Measurements from ENCODE around the gene FAM120A.
A peak's percentile ranks its signal among the peaks of the same experiment; 100 is the strongest.

FAM120A gene

DNA sequence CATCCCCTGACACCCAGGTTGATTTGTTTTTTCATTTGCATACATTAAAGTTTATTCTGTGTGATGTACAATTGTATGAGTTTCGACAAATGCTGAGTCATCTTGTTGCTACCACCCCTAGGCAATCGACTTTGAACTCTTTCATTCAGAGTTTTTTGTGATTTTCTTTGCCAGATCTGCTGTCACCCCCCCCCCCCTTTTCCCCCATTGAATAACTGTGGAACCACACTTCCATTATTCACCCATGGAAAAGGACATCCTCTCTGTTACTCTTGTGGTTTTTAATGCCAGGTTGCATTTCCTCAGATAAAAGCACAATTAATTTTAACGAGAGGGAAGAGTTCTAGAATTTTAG is 15.6 kb downstream of the FAM120A start:
- no peak overlapping the region for H3K4me3 ChIP-seq (ENCODE audit: low read depth, low read length)
- no peak overlapping the region for H3K9ac ChIP-seq
- H3K4me1 ChIP-seq, result no peaks in the 10 kb centered on the region
- no peaks in the 10 kb centered on the region for H3K9me3 ChIP-seq (ENCODE audit: control insufficient read depth, low read length)
- no peak overlapping the region for H3K4me2 ChIP-seq (ENCODE audit: low read length)
- H3K36me3 ChIP-seq (ENCODE audit: control insufficient read depth, insufficient read depth, low read length), result no peaks in the 10 kb centered on the region
- no peak overlapping the region for H3K27ac ChIP-seq
- H3K27me3 ChIP-seq (ENCODE audit: control insufficient read depth, insufficient read depth, low read length), result no peaks in the 10 kb centered on the region
- H3K79me2 ChIP-seq, result peaks cover 37% of the 10 kb centered on the region
- TF ChIP-seq, protein P1, sequence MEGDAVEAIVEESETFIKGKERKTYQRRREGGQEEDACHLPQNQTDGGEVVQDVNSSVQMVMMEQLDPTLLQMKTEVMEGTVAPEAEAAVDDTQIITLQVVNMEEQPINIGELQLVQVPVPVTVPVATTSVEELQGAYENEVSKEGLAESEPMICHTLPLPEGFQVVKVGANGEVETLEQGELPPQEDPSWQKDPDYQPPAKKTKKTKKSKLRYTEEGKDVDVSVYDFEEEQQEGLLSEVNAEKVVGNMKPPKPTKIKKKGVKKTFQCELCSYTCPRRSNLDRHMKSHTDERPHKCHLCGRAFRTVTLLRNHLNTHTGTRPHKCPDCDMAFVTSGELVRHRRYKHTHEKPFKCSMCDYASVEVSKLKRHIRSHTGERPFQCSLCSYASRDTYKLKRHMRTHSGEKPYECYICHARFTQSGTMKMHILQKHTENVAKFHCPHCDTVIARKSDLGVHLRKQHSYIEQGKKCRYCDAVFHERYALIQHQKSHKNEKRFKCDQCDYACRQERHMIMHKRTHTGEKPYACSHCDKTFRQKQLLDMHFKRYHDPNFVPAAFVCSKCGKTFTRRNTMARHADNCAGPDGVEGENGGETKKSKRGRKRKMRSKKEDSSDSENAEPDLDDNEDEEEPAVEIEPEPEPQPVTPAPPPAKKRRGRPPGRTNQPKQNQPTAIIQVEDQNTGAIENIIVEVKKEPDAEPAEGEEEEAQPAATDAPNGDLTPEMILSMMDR (IDR thresholded peaks at IDR 0.05), result no peak
- H2AFZ ChIP-seq, result no peak overlapping the region

DNA sequence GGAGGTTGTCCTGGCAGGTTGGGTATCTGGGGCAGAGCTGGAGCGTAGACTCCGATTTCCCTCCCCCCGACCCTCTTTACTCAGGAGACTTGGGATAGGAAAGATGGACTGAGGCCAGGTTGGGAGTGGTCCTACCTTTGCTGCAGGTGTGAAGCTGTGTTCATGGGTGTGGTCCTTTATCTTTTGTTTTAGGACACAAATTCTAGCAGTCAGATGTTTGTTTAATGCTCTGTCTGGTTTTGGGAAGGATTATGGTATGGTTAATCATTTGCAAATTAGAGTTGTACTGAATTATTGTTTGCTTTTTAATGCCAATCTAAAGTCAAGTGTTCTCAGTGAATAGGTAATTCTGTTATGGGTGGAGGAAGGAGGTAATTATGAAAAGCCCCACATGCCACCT is 16.0 kb downstream of the FAM120A start:
- Histone ChIP-seq H3K4me2 (ENCODE audit: low read length) (no peak overlapping the region), H3K27me3 (ENCODE audit: control insufficient read depth, insufficient read depth, low read length) (no peaks in the 10 kb centered on the region), H3K79me2 (peaks cover 38% of the 10 kb centered on the region), H3K9ac (no peak overlapping the region), H3K4me3 (ENCODE audit: low read depth, low read length) (no peak overlapping the region), H2AFZ (no peak overlapping the region), H3K9me3 (ENCODE audit: control insufficient read depth, low read length) (no peaks in the 10 kb centered on the region), H3K4me1 (no peaks in the 10 kb centered on the region), H3K36me3 (ENCODE audit: control insufficient read depth, insufficient read depth, low read length) (no peaks in the 10 kb centered on the region), H3K27ac (no peak overlapping the region)
- TF ChIP-seq, protein P1 (IDR thresholded peaks at IDR 0.05), result no peak

DNA sequence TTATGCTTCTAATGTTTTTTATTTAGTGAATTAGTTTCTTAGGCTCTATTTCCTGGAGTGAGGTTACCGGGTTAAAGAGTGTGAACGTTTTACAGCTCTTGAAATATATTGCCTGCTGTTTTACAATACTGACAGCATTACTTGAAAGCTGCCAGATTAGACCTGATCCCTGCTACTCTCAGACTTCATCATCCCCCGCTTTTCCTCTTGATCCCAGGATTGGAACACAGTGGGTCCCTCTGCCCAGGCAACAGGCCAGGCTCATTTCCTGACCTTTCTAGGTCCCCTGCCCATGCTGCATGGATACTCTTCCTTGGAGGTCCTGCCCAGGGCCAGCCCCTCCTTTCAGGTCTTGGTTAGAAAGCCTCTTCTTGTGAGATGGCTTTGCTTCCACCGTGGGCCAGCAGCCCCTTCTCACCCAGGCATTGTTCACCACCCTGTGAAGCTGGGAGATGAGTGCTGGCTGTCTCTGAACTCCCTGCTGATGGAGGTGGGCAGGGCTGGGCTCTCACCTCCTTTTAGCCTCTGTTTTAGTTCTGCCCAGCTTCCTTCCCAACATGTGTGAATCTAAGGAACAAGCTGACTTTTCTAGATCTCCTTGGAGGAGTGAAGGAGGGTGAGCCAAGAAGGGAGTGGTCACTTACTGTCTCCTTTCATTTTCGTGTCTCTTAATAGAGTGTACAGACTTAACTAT is 17.4 kb downstream of the FAM120A start:
- H2AFZ ChIP-seq, result no peak overlapping the region
- no peak overlapping the region for H3K4me3 ChIP-seq (ENCODE audit: low read depth, low read length)
- H3K27ac ChIP-seq, result no peak overlapping the region
- no peaks in the 10 kb centered on the region for H3K9me3 ChIP-seq (ENCODE audit: control insufficient read depth, low read length)
- no peak overlapping the region for H3K9ac ChIP-seq
- TF ChIP-seq, protein P1 (IDR thresholded peaks at IDR 0.05), result no peak
- no peaks in the 10 kb centered on the region for H3K27me3 ChIP-seq (ENCODE audit: control insufficient read depth, insufficient read depth, low read length)
- peaks cover 33% of the 10 kb centered on the region for H3K79me2 ChIP-seq
- H3K4me2 ChIP-seq (ENCODE audit: low read length), result peak overlapping the region; percentile 35
- H3K4me1 ChIP-seq, result no peaks in the 10 kb centered on the region
- H3K36me3 ChIP-seq (ENCODE audit: control insufficient read depth, insufficient read depth, low read length), result no peaks in the 10 kb centered on the region

DNA sequence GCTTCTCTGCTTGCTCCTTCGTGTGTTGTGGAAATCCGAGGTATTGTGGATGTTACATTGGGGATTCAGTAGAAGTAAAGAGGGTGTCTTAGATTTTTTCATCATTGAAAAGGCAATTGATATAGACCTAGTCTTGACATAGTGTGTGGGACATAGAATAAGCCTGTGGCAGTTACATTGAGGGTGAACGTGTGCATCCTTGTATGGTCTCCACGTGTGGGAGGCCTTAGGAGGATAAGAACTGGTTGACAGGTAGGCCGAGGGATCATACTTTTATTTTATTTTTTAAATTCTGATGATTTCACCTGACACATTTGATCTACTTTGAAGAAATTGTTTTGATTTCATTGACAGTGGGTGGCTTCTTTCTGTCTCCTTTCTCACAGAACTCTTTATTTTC is 18.9 kb downstream of the FAM120A start:
- Histone ChIP-seq H3K4me1 (no peaks in the 10 kb centered on the region), H3K4me3 (ENCODE audit: low read depth, low read length) (no peak overlapping the region), H3K36me3 (ENCODE audit: control insufficient read depth, insufficient read depth, low read length) (no peaks in the 10 kb centered on the region), H3K79me2 (peaks cover 28% of the 10 kb centered on the region), H2AFZ (no peak overlapping the region), H3K27me3 (ENCODE audit: control insufficient read depth, insufficient read depth, low read length) (no peaks in the 10 kb centered on the region), H3K27ac (no peak overlapping the region), H3K9ac (no peak overlapping the region), H3K4me2 (ENCODE audit: low read length) (no peak overlapping the region), H3K9me3 (ENCODE audit: control insufficient read depth, low read length) (no peaks in the 10 kb centered on the region)
- TF ChIP-seq, protein P1 (IDR thresholded peaks at IDR 0.05), result no peak

DNA sequence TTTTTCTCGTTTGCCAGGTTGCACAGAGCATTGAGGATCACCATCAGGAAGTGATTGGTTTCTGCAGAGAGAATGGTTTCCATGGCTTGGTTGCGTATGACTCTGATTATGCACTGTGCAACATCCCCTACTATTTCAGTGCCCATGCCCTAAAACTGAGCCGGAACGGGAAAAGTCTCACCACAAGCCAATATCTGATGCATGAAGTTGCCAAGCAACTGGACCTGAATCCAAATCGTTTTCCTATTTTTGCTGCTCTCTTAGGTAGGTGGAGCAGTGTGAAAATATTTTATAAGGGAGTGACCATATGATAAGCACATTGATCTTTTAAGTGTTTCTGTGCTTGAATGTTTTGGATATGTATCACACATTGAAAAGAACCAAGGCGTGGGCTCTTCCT is 19.6 kb downstream of the FAM120A start:
- H3K4me1 ChIP-seq, result no peaks in the 10 kb centered on the region
- TF ChIP-seq, protein P1 (IDR thresholded peaks at IDR 0.05), result no peak
- no peak overlapping the region for H3K4me3 ChIP-seq (ENCODE audit: low read depth, low read length)
- H3K4me2 ChIP-seq (ENCODE audit: low read length), result no peak overlapping the region
- H3K27me3 ChIP-seq (ENCODE audit: control insufficient read depth, insufficient read depth, low read length), result no peaks in the 10 kb centered on the region
- H3K27ac ChIP-seq, result no peak overlapping the region
- no peak overlapping the region for H3K9ac ChIP-seq
- peaks cover 22% of the 10 kb centered on the region for H3K79me2 ChIP-seq
- no peaks in the 10 kb centered on the region for H3K9me3 ChIP-seq (ENCODE audit: control insufficient read depth, low read length)
- no peak overlapping the region for H2AFZ ChIP-seq
- H3K36me3 ChIP-seq (ENCODE audit: control insufficient read depth, insufficient read depth, low read length), result no peaks in the 10 kb centered on the region

All from parathyroid adenoma (tissue), 2 donors.